WI38 (cell line): ENCODE data around the gene UBR2.

Experiments
- H3K4me3 ChIP-seq: 2 replicates; pipeline ENCODE4 v1.5.1; 2011; ENCODE audit warnings: low read depth, mild to moderate bottlenecking, control low read depth, low read length
- TF ChIP-seq, protein P1 (sequence below): IDR thresholded peaks from 2 replicates; pipeline ENCODE4 v1.5.1; 2012; ENCODE audit warnings: low read depth, mild to moderate bottlenecking, control low read depth, low read length

Gene UBR2

DNA sequence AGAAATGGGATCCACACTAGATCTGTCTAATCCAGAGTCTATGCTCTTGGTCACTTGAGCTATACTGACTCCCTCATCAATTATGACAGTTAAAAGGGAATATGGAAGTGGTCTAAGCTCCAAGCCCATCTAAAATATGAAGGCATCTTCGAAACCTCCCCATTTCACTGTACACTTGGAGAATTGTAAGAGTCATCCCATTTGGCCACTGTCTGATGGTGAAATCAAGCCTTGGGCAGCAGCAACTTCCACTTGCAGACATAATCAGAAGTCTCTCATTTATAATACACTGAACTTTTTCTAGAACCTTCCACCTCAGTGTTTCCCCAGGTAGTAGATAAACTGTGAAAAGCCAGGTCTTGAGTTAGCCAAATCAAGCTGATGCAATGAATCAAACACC, 26.3 kb upstream of the UBR2 start:
- no peak overlapping the region for H3K4me3 ChIP-seq
- TF ChIP-seq, protein P1, sequence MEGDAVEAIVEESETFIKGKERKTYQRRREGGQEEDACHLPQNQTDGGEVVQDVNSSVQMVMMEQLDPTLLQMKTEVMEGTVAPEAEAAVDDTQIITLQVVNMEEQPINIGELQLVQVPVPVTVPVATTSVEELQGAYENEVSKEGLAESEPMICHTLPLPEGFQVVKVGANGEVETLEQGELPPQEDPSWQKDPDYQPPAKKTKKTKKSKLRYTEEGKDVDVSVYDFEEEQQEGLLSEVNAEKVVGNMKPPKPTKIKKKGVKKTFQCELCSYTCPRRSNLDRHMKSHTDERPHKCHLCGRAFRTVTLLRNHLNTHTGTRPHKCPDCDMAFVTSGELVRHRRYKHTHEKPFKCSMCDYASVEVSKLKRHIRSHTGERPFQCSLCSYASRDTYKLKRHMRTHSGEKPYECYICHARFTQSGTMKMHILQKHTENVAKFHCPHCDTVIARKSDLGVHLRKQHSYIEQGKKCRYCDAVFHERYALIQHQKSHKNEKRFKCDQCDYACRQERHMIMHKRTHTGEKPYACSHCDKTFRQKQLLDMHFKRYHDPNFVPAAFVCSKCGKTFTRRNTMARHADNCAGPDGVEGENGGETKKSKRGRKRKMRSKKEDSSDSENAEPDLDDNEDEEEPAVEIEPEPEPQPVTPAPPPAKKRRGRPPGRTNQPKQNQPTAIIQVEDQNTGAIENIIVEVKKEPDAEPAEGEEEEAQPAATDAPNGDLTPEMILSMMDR = no peak

DNA sequence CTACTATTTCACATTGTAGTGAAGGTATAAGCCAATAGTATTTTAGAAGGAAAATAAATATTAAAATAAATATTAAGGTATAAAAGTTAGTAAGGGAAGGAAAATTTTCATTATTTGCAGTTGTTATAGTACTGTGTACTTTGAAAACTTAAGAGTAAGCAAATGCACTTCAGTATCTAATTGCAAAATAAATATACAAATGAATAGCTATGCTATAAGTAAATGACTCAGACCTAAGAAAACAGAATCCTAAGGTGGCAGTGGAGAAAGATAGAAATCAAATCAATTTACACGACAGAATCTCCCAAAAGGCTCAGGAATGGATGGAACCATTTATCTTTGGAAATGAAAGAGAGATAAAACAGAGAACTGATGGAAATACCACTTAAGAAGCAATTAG, 24.7 kb upstream of the UBR2 start:
- H3K4me3 ChIP-seq = no peak overlapping the region
- TF ChIP-seq, protein P1 = no peak

DNA sequence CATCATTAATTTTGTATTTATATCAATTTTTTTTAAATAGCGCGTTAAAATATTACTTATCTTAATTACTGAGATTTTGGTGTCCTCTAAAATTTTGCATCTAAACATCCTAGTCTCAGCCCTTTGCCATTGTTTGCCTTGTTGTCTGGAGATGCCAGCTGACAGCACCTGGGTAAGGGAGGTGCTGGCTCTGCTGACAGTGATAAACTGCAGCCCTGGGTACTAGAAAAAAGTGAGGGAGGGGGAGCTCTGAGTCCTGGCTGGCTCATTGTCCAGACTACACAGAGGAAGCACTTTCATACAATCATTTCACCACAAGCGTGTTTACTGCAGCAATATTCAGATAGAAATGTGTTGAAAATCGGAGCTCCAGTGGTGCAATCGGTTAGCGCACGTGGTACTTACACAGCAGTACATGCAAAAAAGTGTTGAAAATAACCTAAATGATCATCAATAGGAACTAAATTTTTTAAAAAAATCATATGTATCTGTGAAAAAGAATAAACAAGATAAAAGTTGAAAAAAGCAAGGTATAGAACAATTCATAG, 18.5 kb upstream of the UBR2 start:
- TF ChIP-seq, protein P1 = no peak
- H3K4me3 ChIP-seq = no peak overlapping the region

DNA sequence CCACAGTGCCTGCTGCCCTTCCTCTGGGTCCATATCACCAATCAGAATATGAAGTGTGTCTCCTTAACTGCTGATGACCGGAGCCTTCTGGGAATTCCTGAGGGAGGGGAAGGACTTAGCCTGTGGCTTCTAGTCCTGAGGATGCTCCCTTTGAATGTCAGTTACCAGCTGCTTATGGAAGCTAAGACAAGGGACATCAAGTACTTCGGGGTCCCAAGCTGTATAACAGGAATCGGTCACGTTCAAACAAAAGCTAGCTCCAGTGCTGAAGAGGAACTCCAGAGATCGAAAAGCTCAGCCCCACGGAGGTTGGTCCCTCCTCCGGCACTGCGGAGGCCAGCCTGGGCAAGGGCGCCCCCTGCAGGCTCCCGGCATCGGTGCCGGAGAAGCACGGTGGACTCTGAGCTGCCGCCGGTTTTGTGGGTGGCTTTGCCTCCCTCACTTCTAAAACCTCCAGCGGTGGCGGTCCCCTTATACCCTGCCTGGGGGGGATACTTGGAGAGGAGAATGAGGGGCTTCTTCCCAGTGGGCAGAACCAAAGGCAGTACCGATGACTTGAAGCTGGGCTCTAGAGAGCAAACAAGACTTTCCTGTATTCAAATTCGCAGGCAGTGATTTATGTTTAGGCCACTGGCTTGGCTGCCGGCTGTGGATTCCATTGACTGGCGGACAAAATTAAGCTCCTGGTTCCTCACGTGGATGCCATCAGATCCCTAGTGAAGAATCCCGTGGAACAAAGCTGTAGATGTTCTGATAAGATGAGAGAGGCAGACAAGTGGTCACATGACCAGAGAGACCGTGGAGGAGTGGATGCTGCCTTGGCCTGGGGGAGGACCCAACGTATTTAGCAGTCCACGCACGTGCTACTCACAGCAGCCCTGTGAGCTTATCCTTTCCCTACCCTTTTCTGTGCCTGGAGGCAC, 16.2 kb upstream of the UBR2 start:
- TF ChIP-seq, protein P1 = peak; percentile 95
- peak overlapping the region; percentile 64 for H3K4me3 ChIP-seq

DNA sequence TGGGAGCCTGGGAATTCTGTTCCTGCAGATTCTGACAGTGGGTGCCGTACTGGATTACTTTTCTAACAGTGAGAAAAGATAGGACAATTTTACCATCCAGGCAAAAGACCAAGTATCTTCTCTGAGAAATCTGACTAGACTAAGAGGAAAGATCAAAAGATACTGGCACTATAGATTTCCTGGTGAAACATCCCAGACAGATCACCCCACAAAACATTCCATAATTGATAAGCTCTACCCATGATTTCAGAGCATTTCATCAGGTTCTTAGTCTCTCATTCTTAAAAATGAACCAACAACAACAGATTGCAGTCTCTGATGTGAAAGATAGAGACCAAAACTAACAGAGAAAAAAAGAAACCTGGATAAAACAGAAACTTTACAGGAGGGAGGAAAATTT, 13.6 kb upstream of the UBR2 start:
- TF ChIP-seq, protein P1 = no peak
- H3K4me3 ChIP-seq = no peak overlapping the region

DNA sequence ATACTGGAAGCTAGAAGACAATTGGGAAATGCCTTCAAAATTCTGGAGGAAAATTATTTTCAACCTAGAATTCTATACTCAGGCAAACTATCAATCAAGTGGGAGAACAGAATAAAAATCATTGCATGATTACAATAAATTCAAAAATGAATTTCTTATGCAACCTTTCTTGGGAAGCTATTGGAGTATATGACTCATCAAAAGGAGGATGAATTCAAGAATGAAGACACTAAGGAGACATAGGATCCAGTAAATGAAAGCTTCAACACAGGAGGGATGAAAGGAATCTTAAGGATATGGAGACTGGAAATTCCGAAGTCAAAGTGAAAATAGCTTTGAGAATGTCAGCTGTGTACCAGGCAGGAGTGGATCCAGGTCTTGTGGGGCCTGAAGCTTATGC, 12.6 kb upstream of the UBR2 start:
- H3K4me3 ChIP-seq = no peak overlapping the region
- TF ChIP-seq, protein P1 = no peak

DNA sequence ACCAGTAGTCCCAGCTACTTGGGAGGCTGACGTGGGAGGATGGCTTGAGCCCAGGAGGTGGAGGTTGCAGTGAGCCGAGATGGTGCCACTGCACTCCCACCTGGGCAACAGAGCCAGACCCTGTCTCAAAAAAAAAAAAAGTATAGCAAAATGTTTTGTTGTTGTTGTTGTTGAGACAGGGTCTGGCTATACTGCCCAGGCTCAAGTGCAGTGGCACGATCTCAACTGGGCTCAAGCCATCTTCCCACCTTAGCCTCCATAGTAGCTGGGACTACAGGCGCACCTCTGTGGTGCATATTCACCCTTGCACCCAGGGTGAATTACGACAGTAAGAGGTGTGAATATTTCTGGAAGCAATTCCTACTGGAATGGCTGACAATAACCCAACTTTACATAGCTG, 11.4 kb upstream of the UBR2 start:
- TF ChIP-seq, protein P1 = no peak
- H3K4me3 ChIP-seq = no peak overlapping the region
